ENCODE measurements around the gene LCE4A.
"Not testable (repeated sequence)": the region's sequence is repeated elsewhere in the genome, so short reads cannot be mapped to it uniquely, and the experiment has no call there.

Gene LCE4A

GRCh38 chr1:152679459-152679858 is 28.5 kb upstream of the LCE4A start:
- DNase-seq (ENCODE audit: low read depth): no peak
- H3K4me3 ChIP-seq (ENCODE audit: low read depth, low read length): no peak overlapping the region
- TF ChIP-seq MYC (IDR thresholded peaks at IDR 0.05; ENCODE audit: low read depth, low read length): no peak
- TF ChIP-seq, protein P1, sequence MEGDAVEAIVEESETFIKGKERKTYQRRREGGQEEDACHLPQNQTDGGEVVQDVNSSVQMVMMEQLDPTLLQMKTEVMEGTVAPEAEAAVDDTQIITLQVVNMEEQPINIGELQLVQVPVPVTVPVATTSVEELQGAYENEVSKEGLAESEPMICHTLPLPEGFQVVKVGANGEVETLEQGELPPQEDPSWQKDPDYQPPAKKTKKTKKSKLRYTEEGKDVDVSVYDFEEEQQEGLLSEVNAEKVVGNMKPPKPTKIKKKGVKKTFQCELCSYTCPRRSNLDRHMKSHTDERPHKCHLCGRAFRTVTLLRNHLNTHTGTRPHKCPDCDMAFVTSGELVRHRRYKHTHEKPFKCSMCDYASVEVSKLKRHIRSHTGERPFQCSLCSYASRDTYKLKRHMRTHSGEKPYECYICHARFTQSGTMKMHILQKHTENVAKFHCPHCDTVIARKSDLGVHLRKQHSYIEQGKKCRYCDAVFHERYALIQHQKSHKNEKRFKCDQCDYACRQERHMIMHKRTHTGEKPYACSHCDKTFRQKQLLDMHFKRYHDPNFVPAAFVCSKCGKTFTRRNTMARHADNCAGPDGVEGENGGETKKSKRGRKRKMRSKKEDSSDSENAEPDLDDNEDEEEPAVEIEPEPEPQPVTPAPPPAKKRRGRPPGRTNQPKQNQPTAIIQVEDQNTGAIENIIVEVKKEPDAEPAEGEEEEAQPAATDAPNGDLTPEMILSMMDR (IDR thresholded peaks at IDR 0.05; ENCODE audit: low read depth, low read length): no peak

DNA sequence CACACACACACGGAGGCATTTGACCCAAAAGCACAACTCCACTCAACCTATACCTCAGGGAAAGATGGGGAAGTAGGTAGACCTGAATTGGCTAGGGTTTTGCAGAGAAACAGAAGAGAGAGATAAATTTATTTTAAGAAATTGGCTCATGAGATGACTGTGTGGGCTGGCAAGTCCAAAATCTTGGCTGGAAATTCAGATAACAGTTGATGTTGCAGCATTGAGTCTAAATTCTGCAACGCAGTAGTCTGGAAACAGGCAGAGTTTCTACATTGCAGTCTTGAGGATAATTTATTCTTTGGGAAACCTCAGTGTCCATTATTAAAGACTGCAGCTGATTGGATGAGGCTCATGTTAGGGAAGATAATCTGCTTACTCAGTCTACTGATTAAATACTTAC is 26.3 kb upstream of the LCE4A start:
- TF ChIP-seq, protein P1 (IDR thresholded peaks at IDR 0.05; ENCODE audit: low read depth, low read length): no peak
- TF ChIP-seq POLR2A (IDR thresholded peaks at IDR 0.05; ENCODE audit: extremely low read depth, insufficient read length) (no peak), MYC (IDR thresholded peaks at IDR 0.05; ENCODE audit: low read depth, low read length) (no peak)
- TF ChIP-seq, protein P2, sequence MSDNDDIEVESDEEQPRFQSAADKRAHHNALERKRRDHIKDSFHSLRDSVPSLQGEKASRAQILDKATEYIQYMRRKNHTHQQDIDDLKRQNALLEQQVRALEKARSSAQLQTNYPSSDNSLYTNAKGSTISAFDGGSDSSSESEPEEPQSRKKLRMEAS (IDR thresholded peaks at IDR 0.05; ENCODE audit: low read depth, low read length): no peak
- H3K4me3 ChIP-seq (ENCODE audit: low read depth, low read length): no peak overlapping the region
- no peak for DNase-seq (ENCODE audit: low read depth)

DNA sequence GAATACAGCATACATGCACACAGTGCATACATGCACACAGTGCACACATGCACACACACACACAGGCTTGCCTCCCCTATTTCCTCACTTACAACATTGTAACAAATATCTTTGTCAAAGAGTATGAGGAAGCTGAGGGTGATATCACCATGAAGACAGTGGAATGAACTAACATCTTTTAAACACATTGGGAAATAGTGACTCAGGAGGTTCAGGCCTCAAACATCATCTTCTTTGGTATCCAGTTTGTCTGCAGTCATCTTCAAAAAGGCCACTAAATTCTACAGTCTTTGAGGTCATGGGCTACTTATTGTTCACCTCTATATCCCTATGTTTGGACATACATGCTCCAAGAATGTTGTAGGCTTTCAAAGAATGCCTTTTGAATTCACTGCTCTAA is 24.1 kb upstream of the LCE4A start:
- H3K4me3 ChIP-seq (ENCODE audit: low read depth, low read length): no peak overlapping the region
- DNase-seq (ENCODE audit: low read depth): no peak

DNA sequence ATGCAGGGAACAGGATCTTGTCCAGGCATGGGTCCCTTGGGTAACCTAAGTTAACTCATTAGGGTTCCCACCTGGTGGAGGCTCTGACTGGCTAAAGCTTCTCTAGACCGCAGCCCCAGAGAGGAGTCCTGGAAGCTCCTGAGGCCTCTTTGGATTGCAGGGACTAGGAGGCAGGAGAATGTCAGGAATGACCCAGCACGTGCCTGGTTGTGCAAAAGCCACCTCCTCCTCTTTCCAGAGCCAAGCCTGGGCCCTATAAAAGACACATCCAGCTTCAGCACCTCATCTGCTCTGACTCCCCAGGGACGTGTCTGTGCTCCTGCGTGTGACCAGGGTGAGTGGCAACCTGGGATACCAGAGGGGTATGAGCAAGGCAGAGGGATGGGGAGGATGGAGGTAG is 22.1 kb upstream of the LCE4A start, which contains the start of gene LCE2B:
LCE2B (plus strand) TSS at position 301 of the 400 bp plus-strand sequence. CDS start 721 bp downstream, outside the sequence.
- not testable (repeated sequence) for DNase-seq (ENCODE audit: low read depth); H3K4me3 ChIP-seq (ENCODE audit: low read depth, low read length)

More for the DNA sequence above, 24.1 kb upstream of the LCE4A start:
- TF ChIP-seq, protein P2 (IDR thresholded peaks at IDR 0.05; ENCODE audit: low read depth, low read length): no peak
- TF ChIP-seq, protein P1 (IDR thresholded peaks at IDR 0.05; ENCODE audit: low read depth, low read length): no peak
- TF ChIP-seq POLR2A (IDR thresholded peaks at IDR 0.05; ENCODE audit: extremely low read depth, insufficient read length): no peak
- TF ChIP-seq MYC (IDR thresholded peaks at IDR 0.05; ENCODE audit: low read depth, low read length): no peak

DNA sequence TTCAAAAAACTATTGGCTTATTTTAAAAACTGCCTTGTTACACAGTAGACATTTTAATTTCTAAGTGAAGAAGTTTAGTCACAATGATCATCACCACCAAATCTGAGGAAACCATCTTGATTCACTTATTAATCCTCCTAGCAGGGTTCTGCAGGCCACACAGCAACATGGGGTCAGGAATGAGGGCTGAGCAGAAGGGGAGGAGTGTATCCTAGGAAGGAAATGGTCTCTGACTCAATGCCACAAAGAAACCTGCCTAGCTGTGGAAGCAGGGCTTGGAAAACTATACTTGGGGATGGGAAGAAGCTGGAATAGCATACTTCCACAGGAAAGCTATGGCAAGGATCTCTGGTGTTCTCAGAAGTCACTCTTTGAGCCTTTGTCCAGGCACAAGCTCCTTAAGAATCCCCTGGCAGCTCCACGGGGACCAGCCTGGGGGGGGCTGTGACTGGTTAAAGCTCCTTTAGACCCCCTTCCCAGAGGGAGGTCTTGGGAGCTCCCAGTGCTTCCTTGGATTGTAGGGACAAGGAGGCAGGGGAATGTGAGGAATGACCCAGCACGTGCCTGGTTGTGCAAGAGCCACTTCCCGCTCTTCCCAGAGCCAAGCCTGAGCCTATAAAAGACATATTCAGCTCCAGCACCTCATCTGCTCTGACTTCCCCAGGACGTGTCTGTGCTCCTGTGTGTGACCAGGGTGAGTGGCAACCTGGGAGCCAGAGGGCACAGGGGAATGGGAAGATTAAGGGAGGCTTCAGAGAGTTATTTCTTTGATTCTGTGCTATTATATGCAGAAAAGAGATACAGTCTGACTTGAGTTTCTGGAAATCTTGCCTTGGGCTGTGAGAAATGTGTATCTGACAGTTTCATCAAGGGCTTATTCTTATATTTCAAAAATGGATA is 10.0 kb upstream of the LCE4A start, which contains the start of gene LCE2A:
LCE2A (plus strand) TSS at position 645 of the 900 bp plus-strand sequence. CDS start 557 bp downstream, outside the sequence.
- TF ChIP-seq, protein P2 (IDR thresholded peaks at IDR 0.05; ENCODE audit: low read depth, low read length): no peak
- TF ChIP-seq POLR2A (IDR thresholded peaks at IDR 0.05; ENCODE audit: extremely low read depth, insufficient read length) (no peak), MYC (IDR thresholded peaks at IDR 0.05; ENCODE audit: low read depth, low read length) (no peak)
- TF ChIP-seq, protein P1 (IDR thresholded peaks at IDR 0.05; ENCODE audit: low read depth, low read length): no peak
- DNase-seq (ENCODE audit: low read depth): no peak

GRCh38 chr1:152699746-152700145 is 8.2 kb upstream of the LCE4A start:
- TF ChIP-seq, protein P2 (IDR thresholded peaks at IDR 0.05; ENCODE audit: low read depth, low read length): no peak
- TF ChIP-seq, protein P1 (IDR thresholded peaks at IDR 0.05; ENCODE audit: low read depth, low read length): no peak
- TF ChIP-seq POLR2A (IDR thresholded peaks at IDR 0.05; ENCODE audit: extremely low read depth, insufficient read length) (no peak), MYC (IDR thresholded peaks at IDR 0.05; ENCODE audit: low read depth, low read length) (no peak)
- no peak overlapping the region for H3K4me3 ChIP-seq (ENCODE audit: low read depth, low read length)
- no peak for DNase-seq (ENCODE audit: low read depth)

More for the DNA sequence above, 10.0 kb upstream of the LCE4A start, which contains the start of gene LCE2A:
- H3K4me3 ChIP-seq (ENCODE audit: low read depth, low read length): no peak within 1 kb of the TSS

Measured in NB4 (cell line).